ENCODE measurements around the gene SSUH2.

SSUH2 gene

DNA sequence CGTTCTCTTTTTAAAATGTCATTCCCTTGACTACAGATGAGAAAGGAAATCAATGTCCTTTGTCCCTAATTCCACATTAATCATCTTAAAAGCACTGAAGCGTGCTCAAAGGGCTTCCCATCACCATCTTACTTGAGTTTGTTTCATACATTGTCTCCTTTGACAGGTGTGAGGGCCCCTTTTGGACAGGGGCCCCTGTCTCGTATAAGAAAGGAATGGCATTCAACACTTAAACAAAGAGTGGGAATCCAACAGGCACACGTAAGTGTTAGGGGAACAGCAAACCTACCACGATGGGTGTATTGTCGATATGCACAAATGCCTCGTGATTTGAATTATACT lies 5.0 kb downstream of the SSUH2 start:
- no peak for DNase-seq

DNA sequence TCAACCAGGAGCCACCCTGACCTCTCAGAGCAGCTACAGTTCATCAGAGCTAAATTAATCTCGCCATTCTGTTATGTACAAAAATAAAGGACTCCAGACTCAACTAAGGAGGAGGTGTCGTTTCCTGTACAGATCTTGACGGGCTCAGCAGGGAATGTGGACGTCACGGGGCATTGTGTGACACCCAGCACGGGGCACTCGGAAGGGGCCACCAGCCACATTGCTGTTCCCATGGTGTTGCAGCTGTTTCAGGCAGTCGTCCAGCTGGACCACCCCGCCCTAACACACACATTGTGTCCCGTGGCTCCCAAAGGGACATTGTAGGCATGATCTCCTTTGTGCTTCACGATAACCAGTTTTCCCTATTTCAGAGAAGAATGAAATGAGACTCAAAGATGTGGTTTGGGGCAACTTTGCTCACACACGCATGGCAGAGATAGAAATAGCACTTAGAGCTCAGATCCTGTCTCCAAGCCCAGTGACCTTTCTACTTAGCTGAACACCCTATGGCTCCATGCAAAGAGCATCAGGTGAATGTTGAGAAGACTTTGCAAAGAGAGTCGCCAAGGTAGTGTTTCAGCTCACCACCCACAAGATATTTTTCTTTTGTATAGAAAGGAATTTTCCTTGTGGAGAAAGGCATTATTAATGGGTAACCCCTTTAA lies 5.5 kb downstream of the SSUH2 start:
- no peak for DNase-seq

DNA sequence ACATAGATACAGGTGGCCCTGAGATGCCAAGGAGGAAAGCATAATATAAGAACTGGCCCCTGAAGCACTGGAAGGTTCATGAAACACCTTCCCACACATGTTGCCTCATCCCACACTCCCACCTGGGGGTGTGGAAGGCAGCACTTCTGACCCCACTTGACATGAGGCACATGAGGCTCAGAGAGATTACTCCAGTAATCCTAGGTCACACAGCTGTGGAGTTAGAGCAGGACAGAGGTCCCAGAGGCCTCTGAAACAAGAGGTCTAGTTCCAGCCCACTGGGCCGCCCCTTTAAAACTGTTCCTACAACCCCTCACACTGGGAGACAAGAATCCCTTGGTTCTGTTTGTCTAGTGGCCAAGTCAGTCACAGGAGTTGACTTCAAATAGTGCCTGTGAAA lies 7.2 kb downstream of the SSUH2 start:
- no peak for DNase-seq

DNA sequence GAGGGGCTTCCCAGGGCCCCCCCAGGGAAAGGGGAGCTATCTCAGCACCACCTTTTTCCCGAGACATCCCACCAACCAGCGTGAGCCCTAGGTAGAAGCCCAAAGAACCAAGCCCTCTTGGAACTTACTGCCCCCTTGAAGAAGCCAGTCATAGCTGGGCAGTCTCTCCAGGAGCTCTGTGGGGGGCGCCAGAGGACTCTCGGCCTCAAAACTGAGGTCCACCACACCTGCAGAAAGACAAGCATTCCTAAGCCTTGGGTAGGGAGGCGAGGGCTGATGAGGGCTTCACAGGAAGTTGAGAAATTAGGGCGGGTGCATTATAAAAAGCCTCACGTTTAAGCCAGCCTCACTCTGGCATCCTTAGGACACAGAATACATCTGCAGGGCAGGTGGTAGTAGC lies 9.0 kb downstream of the SSUH2 start:
- DNase-seq = no peak

DNA sequence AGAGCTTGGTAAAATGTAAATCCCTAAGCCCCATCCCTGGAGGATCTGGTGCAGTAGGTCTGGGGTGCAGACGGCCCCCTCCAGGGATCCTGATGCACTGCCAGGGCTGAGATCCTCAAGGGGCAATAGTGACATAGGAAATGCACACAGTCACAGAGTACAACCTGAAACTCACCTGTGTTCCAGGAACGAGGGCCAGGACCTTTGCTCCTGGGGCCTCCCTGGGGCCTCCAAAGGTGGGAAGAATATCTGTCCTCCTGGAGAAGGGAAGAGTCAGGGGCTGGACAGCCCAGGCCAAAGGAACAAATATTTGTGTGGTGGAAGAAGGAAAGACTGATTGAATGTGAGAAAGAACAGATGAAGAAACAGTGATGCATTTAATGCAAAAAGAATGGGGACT lies 9.5 kb downstream of the SSUH2 start:
- DNase-seq = no peak

DNA sequence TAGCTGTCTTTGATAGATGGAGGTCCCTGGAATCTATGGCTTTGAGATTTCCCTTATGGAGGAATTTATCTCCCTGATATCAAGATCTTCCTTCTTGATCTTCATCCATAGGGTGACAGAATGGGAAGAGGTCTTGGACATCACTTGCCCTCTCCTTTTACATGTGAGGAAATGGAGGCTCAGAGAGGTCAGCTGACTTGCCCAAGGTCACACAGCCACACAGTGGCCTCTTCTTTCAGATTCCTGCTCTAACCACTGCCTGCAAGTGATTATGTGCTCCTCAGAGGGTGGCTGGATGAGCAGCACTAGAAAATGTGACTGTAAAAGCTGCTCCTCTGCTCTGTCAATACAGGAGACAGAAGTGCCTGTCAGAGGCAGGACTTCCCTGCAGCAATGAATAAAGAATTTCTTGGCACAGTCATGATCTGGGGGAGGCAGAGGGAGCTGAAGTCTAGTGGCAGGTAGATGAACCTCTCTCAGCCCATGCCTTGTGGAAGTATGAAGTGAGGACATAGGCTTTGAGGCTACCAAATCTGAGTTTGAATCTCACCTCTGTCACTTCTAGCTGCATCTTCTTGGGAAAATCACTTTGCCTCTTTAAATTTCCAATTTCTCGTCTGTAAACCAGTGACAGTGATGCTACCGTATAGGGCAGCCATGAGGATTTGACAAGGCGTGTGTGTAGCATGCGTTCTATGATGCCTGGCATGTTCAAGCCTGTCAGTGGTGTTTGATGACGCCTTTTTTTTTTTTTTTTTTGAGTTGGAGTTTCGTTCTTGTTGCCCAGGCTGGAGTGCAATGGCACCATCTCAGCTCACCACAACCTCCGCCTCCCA lies 12.0 kb downstream of the SSUH2 start:
- no peak for DNase-seq

DNA sequence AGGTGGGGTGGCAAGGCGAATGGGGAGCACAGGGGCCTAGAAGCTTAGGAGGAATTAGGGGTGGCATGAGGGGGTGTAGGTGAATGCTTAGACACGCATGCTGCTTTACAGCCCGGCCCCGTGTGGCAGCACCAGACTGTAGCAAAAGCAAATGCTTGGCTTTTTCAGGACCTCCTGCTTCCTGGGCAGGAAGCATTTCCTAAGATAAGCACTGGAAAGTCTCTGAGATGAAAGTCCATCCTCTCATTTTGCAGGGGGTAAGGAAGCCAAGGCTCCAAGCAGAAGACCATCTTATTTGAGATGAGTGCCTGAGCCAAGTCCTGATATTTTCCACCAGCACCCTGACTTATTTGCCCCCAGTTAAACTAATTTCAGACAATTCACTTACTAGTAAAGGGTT lies 12.9 kb downstream of the SSUH2 start:
- no peak for DNase-seq

DNA sequence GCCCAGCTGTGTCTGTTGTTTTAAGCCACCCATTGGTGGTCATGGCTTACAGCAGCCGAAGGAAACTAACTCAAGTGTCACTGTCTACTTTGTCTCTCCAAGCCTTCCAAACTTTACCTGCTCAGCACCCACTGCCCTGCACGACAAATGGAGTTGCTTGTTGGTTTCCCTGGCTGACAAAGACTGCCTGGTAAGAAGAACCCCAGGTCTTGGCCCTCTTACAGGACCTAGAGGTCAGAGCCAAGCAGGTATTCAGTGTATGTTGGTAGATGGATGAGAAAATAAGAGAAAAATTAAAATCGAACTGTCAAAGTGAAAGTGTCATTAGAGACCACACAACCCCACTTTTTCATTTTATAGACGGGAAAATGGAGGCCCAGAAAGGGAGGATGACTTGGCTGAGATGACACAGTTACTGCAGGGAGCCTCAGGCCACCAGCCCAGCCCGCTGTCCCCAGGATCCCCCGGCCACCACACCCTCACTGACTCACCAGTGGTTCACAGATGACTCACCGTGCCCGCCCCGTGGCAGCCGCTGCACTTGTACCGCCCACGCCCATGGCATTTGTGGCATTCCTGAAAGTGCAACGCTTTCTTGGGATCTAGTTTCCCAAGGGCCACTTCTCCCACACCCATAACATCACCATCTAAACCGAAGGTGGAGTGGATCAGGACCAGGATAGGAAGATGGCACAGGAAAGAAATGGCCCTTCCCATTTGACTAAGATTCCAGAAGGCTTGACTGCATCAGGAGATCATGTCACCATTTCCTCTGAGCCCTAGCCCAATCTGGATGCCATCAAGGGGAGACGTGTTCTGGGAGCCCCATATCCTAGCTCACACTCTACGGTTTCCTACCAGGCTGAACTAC lies 15.2 kb downstream of the SSUH2 start:
- DNase-seq = peak; percentile 4

DNA sequence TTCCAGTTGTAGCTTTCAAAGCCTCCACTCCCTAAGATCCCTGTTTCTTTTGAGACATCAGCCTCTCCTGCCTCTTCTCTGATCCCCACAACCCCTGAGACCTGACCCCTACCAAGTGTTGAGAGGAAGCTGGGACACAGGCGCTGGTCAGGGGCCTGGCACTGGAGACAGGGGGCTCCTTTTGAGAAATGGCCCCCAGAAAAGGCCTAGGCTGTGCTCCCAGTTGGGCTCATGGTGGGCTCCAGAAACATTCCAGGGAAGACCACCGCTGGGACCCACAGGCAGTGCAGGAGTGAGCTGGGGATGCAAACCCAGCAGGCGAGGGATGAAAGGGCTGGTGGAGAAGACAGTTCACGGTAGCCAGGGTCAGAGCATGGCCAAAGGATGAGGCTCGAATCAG lies 16.6 kb downstream of the SSUH2 start:
- no peak for DNase-seq

DNA sequence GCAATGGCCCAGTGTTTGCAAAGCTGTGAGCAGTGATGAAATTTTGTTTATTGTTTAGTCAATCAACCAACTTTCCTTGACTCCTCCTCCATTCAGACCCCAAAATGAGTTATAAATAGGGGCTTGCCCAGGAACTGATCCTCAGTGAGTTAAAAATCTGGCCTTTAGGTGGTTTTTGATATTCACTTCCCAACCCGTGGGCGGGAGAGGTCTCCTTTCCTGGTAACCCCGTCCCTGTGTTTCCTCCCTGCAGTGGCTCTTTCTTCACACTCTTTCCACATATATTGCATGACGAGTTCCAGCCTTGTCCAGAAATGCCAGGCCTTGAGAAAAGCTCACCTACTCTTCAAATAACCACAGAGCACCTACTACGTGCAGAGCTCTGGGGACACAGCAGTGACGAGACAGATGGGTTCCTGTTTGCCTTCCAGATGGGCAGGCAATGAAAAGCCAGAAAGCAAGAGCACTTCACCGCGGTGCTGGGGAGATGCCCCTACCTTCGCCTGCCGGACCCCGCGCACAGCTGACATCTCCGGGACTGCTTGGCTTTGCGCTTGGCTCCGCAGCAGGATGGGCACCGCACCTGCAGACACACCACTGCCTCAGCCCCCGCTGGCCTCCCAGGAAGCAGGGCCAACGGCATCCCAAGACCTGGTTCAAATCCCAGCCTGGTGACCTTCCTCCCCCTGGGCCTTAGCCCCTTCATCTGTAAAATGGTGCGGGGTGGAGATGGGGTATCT lies 17.2 kb downstream of the SSUH2 start:
- no peak for DNase-seq

DNA sequence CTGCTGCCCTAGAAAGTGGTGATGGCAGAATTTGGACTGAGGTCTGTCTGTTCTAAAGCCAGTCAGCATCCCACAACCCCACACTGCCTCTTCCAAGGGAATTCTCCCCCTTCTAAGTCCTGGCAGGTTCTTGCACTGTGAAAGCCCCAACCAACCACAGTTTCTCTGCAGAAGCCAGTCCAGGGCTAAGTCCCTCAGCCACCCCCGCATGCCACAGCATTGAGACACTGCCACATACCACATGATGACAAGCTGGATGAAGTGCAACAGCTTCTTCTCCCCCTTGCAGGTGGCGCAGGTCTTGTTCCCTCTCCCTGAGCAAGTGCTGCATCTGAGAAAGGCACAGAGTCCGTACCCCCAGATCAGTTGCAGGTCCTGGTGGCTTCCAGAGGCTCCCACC lies 18.6 kb downstream of the SSUH2 start:
- no peak for DNase-seq

DNA sequence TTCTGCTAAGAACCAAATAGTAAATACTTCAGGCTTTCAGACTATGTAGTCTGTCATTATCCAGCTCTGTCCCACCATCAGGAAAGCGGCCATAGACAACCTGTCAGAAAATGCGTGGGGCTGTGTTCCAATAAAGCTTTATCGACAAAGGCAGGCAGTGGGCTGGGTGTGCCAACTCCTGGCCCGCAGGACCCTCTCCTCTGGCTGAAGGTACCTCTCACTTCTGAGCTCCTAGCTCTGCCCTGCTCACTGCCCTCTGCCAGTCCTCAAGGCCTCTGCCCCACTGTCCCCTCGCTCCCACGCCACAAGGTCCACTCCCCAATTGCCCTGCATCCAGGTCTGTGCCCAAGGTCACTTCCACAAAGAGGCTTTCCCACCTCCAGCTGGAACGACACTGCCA lies 20.0 kb downstream of the SSUH2 start:
- no peak for DNase-seq

DNA sequence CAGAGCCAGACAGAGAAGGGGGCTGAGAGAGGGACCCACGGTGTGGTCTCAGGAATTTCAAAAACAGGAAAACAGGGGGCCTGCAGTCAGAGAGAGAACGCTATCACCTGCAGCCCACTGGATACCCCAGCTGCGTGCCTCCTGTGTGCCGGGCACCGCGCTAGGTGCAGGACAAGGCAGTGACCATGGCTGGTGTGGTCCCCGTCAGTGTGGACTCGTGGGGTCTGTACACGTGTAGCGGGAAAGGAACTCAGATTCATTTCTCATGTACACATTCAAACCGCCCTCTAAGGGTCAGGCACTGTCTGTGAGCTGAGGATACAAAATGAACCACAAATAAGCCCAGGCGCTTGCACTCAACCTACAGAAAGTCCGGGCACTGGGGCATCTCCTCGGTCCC lies 20.9 kb downstream of the SSUH2 start:
- no peak for DNase-seq

DNA sequence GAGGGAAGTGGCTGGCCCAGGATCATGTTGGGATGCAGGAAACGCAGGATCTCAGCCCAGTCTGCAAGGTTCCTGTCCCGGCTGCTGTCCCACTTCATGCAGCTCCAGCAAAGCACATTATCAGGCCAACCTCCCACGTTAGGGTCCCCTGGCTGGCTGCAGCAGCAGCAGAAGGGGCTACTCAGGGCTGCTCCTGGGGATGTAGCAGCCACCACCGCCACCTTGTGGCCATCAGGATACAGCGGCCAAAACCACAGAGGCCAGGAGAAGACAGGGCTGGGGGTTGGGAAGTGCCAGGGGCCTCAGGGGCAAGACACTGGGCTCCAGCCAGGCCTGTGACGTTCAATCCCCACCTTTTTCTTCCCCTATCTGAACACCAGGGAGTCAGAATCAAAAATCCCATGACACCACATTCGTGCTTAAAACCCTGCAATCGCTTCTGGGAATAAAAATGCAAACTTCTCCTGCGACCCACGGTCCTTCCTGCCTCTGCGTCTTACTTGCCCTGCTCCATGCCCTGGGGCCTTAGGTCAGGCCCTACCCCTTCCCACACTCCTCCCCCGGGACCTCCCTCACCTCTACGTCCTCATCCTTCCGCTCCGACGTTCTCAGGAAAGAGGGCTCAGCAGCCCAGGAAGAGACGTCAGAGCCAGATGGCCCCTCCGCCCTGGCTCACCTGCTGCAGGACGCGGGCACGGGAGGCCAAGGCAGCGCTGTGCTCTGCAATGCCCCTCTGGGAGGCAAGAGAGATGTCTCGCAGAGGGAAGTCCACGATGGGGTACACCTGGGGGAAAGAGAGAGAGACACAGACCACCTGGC lies 21.5 kb downstream of the SSUH2 start:
- DNase-seq = no peak

DNA sequence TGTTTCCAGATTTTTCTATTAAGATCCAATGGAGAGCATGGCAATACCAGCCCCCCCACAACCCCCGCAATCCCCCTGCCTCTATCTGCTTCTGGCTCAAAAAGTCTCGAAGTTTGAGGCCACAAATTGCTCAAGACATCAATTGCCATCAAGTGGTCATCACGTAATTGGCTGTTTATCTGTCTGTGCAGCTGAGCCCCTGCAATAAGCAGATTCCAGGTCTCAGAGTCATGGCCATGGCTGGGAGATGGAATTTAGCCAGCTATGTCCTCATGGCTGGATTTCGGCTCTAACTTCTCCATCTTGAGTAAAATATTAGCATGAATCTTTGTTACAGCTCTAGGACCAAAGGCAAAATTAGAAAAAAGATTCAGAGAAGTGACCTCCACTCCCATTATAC lies 22.7 kb downstream of the SSUH2 start:
- no peak for DNase-seq

DNA sequence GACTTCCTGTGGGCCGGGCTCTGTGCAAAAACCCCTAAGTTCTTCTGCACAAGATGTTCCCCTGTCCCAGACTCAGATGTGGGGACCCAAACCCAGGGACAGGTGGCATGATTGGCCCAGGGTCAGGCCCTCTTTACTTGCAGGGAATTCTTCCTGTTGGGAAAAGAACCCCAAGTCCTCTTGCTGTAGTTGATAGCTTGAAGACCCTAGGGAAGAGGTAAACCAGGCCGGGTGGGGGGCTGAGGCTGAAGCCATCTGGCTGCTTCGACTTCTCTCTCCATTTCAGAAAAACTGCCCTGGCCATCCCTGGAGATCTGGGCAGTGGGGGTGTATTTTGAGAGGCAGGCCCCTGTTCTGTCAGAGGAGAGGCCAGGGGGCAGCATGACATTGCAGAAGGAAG lies 23.5 kb downstream of the SSUH2 start:
- no peak for DNase-seq

DNA sequence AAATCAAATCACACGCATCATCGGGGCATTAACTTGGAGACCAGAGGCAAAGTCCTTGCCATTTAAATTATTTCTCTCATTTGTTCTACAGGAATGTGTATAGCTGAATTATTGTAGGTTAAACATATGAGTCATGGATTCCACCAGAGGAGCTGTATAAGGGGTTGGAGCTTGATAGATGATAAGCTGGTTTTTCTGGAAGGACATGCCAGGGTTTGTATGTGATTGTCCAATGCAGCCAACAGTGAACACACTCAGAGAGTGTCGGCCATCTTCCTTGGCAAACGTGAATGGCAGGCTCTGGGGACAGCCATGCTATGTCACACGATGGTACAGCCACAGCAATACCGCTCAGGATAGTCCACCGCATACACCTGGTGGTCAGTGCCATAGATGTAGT lies 25.1 kb downstream of the SSUH2 start:
- no peak for DNase-seq

DNA sequence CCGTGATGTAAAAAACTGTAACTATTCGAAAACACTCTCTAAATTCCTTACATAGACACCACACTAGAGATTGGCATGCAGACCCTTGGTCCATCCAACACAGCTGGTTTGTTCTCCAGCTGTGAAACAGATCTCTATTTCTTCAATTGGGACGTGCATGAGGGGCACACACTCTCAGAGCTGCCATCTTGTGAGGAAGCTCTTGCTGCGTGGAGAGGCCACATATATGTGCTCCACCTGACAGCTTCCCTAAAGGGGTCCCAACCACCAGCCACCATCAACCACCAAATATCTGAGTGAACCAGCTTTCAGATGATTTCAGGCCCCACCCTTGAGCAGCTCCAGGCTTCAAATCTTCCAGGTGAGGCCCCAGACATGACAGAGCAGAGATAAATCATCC lies 25.6 kb downstream of the SSUH2 start:
- no peak for DNase-seq

DNA sequence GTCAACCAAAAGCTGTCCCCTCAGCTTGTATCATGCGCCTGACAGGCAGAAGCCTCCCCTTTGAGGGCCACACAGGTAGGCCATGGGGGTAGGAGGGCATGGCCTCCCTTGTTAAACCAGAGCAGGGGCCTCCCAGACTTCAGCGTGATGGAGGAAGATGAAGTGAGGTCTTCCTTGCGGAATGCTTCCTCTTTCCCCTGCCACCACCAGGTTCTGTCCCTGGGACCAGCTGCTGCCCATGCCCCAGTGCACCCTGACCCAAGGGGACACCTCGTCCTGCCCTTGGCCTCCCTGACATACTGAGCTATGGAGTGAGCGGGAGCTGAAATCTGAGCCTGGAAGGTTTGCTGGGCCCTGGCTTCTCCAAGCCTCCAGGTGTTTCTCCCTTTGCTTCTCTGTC lies 26.7 kb downstream of the SSUH2 start:
- no peak for DNase-seq

DNA sequence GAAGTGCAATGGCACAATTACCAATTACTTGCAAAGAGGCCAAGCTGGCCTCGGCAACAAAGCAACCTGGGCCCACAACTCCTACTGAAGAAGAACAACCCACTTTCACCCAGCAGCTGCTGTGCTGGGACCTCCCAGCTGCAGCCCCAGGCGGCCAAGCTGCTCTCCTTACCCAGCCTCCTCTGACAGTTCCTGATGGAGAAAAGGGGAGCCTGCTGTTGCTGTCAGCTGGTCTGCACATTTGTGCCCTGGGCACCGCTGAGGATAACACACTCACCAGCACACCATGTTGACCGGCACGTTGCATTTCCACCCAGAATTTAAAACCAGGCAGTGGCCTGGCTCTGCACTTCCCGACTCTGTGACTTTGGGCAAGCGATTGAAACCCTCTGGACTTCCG lies 33.6 kb downstream of the SSUH2 start:
- DNase-seq = no peak

DNA sequence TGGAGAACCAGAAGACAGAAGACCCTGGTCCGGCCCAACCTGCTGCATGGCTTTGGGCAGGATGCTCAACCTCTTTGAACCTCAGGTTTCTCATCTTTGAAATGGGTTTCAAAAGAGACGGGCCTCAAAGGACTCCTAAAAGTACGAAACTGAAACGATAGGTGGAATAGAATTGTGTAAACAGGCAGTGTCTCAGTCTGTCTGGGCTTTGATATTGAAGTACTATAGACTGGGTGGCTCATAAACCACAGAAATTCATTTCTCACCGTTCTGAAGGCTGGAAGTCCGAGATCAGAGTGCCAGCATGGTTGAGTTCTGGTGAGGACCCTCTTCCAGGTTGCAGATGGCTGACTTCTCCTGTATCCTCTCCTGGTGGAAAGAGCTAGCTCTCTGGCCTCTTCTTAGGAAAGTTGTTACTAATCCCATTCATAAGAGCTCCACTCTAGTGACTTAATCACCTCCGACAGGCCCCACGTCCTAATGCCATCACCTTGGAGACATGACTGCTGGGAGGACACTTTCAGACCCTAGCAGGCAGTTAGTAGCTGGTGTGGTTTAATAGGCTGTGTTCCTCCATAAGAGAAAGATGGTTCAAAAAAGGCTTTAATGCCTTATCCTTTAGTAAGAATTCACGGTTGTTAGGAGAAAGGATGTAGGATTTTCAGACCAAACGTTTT lies 35.7 kb downstream of the SSUH2 start:
- no peak for DNase-seq

All from central memory CD4-positive, alpha-beta T cell (primary cell).